Bone marrow (tissue), 2 donors: ENCODE data around the gene CLK3.
A peak's percentile ranks its signal among the peaks of the same experiment; 100 is the strongest.

Experiments used
- DNase-seq, 2 donors: peaks; one replicate each; lab custom pipeline; 2025; lab: John Stamatoyannopoulos, UW

The CLK3 gene

DNA sequence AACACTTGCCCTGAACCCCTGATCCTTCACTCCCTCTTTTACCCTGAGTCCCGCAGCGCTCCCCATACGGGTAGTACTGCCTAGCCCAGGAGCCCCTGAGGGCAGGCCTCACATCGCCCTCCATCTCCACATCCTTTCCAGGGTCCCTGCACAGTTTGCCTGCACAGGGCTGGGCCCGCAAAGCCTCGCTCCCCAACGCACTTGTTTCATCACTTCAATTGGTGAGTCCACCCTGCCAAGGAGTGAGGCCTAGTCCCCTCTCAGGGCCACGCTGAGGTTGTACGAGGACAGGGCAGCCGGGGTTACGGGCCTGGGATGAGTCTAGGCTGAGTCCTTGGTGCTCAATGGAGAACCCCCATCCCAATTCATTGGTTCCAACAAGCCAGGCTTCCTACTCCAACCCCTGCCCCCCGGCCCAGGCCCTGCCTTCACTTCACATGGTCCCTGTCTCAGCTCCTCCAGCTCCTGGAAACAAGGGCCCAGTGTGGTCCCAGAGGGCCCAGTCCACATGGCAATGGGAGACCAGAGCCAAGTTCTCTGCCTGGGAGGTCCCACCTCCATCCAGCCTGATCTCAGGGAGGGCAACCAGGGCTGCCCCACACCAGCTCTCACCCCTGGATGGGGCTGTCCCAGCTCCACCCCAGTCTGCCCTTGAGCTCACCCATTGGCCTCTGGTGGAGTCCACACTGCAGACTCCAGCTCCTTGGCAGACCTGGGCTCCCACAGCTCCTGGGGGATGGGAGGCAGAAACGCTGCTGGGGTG lies 12.4 kb upstream of the CLK3 start:
- no peak for DNase-seq

DNA sequence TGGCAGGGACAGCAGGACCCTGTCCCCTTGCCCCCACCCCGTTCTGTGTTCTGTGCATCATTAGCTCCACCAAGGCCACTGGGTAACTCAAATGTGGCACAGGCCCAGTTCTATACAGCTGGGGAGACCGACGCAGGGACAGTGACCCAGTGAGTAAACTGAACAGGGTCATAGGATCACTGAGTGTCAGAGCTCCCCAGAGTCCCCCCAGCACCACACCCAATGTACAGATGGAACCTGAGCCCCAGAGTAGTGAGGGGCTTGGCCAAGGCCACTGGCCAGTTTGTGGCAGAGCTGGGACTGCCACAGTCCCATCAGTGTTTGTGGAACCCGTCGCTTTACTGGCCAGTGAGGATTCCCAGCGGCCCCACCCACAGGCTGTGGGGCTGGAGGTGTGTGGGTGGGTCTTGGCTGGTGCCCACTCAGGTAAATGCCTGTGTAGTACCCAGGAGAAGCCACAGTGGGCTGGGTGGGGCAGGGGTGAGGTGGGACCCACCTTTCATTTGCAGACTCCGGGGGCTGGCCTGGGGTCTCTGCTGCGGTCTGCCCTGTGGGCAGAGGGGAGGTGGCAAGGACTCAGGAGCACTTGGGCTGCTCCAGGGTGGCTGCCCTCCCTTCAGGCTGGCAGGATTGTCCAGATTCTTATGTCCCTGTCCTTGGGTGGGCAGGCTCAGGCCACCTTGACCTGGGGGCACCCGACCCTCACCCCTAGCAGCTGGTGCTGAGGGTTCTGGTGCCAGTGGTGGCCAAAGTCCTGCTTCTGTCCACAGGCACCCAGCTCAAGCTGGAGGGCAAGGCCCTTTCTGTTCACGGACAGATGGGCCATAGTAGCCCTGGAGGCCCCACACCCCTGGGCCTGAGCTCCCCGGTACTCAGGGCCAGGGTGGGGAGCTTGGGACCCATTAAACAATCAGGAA lies 11.6 kb upstream of the CLK3 start:
- DNase-seq = no peak

DNA sequence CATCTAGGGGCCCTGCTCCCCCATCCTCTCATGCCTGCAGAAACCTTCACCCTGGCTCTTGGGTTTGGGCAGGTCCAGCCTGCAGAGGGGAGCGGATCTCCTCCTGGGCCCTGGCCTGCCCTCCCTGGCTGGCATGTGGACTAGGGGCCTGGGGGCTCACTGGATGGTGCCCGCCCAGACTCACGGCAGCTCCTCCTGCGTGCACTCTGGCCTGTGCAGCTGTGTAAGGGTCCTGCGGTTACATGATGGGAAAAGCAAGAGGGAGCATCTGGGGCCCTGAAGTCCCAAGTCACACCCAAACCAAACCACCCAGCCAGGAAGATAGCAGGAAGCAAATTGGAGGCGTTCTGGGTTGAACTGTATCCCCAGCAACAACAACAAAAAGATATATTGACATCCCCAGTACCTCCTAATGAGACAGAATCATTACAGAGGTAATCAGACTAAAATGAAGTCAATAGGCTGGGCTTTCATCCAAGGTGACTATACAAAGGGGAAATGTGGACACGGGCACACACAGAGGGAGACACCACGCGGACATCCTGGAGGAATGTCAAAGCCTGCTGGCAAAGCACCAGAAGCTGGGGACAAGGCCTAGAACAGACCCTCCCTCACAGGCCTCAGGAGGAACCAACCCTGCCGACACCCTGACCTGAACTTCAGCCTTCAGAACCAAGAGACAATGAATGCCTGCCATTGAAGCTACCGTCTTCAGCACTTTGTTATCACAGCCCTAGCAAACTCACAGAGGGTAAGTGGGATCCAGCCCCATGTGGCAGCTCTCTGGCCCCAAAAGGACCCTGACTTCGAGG lies 10.4 kb upstream of the CLK3 start:
- no peak for DNase-seq

DNA sequence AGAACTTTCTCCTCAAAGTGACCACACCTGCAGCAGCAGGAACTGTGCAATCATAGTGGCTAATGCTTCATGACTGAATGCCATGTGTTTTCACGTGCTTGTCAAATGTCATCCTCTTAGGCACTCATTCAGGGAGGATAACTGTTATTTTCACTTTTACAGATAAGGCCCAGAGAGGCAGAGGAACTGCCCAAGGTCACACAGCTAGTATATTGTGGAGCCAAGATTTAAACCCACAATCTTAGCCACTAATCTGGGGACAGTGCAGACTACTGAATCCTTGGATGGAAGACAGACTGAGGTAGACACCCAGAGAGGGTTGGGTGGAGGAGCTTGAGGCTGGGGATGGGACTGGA lies 9.9 kb upstream of the CLK3 start:
- no peak for DNase-seq

DNA sequence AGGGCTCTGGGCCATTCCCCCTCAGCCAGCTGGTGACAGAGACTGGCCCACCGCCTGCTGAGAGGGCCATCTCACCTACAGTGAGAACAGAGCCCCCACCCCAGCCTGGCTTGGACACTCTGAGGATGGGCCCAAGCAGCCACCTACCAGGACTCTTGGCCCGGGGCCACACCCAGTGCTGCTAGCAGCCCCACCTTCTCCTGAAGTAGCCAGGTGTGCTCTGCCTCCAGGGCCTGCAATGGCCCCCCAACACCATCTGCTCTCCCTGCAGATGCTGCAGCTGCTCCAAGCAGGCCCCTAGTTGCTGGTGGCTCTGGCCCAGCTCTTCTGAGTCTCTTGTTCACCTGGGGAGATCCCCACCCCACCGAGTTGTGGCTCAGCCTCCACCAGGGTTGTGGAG lies 6.8 kb upstream of the CLK3 start:
- no peak for DNase-seq

DNA sequence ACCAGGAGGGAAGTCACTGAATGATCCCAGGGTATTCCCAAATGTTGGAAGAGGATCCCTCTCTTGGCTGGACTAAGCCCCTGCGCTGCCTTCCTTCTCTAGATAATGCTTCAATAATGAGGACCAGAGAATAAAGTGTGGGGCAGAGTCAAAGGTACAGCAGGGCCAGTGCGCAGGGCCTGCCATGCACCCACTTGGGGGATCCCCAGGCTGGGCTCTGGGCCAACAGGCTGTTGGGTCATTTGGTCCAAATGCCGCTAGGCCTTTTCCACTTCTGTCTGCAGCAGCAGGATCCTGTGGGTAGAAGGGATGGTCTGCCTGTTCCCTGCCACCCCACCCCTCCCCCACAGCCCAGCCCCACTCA lies 5.7 kb upstream of the CLK3 start:
- DNase-seq = no peak

DNA sequence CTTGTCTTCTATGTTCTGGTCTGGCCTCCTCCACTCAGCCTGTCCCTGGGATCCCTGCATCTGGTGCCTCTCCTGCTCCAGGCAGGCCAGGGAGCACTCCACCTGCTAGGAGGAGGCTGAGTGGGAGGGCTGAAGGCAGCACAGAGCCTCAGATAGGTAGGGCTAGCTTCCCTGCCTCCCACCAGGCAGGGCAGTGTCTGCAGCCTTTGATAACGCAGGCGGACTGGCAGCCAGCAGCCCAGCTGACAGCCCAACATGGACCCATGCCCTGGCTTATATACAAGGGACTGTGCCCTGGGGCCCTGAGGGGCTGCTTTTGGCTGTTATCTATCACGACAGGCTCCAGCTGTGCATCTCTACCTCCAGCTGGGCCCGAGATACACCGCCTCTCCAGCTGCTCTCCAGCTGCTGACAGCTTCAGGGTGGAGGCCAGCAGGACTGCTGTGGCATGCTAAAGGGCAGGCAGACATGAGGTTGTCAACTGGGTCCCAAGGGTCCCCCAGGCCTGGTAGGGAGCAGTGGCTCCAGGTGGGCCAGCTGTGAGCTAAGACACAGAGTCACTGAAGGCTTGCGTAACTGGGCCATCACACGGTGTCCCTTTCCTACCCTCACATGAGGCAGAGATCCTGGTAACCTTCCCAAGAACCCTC lies 5.2 kb upstream of the CLK3 start:
- no peak for DNase-seq

DNA sequence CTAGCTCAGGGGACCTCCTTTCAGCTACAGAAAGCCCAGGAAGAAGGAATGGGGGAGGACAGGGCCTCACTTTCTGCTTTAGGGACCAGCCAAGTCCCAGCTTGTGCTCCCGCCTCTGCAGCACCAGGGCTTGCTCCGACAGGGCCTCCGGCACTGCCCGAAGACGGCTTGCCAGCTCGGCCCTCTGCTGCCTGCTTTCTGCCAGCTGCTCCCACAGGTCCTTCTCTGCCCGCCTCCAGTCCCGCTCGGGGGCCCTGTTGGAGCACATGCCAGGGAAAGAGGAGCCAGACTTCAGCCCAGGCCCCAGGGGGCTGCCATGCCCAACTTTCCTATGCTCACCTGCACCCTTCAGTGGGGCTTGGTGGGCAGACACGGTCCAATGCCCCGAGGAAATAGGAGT lies 4.3 kb upstream of the CLK3 start:
- no peak for DNase-seq

DNA sequence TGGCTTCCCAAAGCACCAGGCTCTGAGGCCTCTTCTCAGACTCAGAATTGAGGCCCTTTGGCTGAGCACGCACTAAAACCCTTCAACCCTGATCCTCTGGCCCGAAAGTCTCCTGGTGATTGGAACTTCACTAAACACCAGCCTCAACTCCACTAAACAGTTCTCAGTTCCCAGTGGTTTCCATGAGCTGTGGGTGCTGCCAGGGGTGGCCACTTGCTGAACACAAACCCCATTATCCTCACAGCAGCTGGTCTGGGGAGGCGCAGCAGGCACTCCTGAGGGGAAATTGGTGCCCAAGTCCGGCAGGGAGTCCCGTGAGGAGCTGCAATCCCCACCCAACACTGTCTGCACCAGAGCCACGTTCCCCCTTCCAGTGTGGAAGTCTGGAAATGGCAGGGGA lies 3.8 kb upstream of the CLK3 start:
- DNase-seq = no peak

DNA sequence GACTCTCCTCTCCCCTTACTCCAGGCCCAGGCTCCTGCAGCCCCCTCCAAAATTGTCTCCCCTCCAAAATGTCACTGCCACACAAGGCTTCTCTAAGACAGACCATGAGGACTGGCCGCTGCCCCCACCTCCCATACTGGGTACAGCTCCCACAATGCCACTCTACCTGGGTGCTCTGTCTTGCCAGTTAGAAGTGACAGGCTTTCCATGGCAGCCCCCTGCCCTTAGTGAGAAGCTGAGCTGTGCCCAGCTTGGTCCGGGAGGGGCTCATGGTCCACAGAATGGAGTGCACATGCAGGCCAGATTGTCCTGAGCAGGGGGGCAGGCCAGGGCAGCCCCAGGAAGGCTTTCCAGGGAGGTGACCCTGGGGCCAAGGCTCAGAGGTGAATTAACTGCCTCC lies 3.0 kb upstream of the CLK3 start:
- no peak for DNase-seq

DNA sequence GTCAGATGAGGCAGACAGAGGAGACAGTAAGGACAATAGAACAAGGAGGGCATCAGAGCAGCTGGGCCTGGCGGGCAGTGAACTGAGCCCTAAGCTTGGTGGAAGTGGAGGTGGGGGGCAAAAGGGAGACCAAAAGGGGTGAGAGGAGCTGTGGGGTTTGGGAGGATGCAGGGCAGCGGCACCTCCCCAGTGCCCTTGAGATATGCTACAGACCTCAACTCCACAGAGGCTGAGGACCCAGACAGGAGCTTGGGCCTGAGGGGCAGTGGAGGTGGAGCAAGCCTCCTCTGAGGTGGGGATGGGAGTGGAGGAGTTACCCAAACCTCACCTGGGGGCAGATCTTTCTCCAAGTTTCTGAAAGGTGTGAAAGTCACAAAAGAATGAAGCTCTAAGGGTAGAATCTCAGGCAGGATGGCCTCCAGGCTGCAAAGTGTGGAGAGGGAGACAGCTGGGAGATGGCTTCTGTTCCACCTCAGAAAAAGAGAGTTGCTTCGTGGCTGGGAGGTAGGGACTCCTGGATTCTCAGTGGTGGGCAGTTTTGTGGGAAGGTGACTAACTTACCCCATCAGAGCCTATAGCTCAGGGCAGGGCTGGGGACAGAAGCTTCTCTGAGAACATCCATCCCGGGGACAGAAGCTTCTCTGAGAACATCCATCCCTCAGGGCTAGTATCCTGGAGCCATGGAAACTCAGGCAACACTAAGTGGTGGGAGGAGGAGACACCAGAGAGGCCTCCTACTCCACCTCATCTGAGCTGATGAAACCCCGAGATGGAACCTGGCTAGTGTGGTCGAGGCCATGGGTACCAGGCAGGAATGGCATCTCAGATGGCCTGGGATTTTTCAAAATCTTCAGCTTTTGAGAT lies 2.3 kb upstream of the CLK3 start:
- DNase-seq = no peak

DNA sequence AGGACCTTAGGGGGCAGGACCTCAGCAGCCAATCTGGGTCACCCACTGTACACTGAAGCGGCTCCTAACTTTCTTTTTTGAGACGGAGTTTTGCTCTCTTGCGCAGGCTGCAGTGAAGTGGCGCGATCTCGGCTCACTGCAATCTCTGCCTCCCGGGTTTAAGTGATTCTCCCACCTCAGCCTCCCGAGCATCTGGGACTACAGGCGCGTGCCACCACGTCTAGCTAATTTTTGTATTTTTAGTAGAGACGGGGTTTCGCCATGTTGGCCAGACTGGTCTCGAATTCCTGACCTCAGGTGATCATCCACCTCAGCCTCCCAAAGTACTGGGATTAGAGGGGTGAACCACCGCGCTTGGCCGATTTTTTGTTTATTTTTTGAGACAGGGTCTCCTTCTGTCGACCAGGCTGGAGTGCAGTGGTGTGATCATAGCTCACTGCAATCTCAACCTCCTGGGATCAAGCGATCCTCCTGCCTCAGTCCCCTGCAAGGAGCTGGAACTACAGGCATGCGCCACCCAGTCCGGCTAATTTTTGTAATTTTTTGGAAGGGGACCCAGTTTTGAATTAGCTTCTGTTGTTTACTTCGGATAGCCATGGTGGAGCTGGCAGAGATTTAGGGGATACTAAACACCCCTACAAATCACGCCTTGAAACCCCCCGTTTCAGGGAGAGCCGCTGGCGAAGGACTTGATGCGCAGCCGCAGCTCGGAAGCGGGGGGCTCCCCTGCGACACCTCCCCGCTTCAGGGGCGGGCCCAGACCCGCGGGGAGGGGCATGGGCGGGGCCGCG lies 1.5 kb upstream of the CLK3 start:
- DNase-seq = no peak

DNA sequence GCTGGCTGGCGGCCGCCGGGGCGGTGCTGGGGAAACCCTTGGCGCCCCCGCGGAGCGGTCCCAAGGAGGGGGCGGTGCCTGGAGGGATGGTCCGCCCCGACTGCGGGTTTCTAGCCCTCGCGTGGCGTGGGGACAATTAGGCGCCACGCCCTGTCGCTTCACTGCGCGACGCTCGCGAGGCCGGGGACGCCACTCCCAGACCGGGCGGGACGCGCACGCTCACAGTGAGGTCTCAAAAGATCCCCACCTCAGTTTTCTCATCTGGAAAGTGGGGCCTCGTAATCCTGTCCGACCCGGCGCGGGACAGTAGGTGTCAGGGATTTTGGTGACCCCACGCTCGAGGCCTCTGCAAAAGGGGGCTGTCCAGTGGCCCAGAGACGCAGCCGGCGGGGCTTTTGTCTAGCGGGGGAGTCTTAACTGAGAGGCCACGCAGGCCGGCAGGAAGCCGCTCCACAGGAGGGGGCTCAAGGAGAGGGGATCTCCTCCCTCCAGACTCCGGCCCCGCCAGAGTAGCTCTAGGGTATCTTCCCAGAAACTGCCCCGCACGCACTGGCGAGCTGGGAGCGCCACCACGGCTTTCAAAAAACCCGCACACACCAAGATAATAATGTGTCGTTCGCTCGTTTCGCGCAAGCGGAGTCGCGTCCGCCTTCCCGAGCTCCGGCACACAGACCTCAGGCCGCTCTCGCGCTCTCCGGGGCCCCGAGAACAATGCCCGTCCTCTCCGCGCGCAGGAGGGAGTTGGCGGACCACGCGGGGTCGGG lies 710 bp upstream of the CLK3 start:
- DNase-seq = peak; percentile 39 to 76

DNA sequence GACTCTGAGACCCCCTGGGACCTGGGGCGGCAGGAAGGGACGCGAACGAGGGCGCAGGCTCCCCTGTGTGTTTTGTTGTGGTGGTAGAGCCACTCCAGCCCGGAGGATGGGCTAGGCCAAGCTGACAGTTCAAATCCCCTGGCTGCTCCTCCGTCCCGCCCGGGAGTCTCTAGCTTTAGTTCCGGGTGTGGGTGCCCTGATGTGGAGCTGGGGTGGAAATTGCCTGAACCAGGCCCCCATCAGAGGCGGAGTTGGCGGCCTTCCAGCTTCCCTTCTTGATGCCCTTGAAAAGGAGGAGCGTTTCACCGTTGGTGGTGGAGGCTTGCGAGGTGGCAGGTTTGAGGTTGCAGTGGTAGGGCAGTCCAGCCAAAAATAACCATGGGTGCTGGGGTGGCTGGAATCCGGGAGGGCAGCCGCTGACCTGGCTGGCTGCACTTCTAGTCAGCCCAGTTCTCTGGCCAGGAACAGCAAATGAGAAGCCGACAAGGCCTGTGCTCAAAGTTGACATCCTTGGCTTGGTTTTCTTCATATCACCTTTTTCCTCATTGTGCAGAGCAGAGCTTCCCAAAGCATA lies 817 bp downstream of the CLK3 start:
- peak; percentile 21 to 63 for DNase-seq

DNA sequence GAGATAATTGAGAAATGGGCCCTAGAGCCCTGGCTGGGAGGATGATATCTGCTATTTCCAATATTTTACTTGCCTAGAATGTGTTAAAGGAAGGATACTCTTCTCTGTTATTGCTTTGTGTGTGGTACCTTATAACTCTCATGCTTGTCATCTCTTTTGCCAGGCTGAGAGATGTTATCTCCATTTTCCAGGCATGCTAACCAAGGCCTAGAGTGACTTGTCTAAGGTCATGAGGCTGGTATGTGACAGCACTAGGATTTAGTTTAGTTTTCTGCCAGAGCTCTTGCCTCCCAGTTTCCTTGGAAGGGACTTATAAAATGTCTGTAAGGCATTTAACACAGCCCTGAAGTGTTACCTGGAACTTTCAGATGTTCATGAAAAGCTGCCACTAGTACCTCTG lies 1.4 kb downstream of the CLK3 start:
- DNase-seq = no peak

DNA sequence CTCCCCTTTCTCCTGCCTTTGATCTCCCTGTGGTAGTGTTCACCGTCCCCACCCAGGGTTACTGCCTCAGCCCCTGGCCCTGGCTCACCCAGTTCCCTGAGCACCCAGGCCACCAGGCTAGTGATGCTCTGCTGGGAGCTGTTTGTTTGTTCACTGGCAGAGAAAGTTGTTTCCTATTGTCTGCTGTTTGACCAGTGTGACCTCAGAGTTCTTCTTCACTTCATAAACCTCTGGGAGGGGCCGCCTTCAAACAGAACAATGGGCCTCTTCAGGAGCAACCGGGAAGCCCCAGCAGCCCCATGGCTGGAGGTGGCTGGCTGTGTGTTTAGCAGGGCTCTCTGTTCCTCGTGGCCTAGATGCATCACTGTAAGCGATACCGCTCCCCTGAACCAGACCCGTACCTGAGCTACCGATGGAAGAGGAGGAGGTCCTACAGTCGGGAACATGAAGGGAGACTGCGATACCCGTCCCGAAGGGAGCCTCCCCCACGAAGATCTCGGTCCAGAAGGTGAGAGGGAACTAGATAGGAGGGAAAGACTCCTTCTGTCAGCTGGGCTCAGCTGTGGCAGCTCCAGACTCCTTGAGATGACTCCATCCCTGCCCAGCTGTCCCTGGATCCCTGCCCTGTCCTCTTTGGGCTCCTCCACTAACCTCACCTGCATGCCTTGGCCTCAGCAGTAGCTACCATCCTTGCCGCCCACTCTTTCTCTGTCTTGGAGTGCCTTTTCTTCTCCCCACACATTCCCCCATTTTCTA lies 3.4 kb downstream of the CLK3 start:
- no peak for DNase-seq

DNA sequence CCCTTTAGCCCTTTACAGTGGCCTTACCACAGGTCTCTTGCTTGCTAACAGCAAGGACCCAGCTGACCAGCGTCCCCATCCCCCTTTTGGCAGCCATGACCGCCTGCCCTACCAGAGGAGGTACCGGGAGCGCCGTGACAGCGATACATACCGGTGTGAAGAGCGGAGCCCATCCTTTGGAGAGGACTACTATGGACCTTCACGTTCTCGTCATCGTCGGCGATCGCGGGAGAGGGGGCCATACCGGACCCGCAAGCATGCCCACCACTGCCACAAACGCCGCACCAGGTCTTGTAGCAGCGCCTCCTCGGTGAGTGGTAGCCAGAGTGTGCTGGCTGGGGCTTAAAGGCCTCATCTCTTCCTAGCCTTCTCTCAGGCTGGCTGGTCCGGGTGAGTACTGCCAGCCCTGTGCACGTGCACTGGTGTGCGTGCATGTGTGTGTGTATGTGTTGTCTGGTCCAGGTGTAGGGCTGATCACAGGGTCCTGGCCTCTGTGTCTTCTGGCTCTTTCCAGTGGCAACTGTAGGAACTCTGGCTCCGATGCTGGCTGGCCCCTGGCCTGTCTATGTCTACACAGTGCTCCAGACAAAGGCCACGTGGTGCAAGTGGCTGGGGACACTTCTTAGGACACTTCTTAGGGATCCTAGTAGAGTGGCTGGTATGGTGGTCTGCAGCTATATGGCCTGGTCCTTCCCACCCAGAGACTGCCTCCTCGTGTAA lies 4.4 kb downstream of the CLK3 start:
- DNase-seq = no peak
